HG03060 (cell line): Measurements from ENCODE around the gene FHOD3.

Source experiments
- ATAC-seq: cut with Tn5 transposase; IDR thresholded peaks from one replicate; pipeline ENCODE4 v1.9.1; 2021; ENCODE audit warnings: low read depth, moderate number of reproducible peaks; ENCODE audit not compliant: unreplicated experiment

Gene FHOD3

DNA sequence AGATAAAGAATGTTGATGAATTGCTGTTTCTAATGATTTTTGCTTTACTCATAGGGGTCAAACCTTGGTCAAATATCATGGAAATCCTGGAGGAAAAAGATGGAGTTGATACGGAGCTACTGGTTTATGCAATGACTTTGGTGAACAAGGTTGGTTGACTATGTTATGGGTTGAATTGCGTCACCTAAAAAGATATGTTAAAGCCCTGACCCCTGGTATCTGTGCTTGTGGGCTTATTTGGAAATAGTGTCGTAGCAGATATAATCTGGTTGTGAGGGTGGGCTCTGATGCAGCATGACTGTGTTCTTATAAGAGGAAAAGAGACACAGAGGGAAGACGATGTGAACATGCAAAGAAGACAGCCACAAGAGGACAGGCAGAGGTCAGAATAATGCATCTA is 305.1 kb downstream of the FHOD3 start:
- no peak for ATAC-seq

DNA sequence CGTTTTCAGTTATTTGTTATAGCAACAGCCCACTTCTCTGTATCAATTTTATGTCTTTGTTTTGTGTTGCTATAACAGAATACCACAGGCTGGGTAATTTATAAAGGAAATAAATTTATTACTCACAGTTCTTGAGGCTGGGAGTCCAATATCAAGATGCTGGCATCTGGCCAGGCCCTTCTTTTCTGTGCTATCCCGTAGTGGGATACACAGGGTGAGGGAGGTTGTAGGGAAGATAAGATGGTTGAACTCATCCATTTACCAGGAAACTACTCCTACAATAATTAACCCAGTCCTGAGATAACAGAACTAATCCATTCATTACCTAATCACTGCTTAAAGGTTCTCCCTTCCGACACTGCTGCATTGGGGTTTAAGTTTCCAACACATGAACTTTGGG is 310.6 kb downstream of the FHOD3 start:
- ATAC-seq, result no peak

DNA sequence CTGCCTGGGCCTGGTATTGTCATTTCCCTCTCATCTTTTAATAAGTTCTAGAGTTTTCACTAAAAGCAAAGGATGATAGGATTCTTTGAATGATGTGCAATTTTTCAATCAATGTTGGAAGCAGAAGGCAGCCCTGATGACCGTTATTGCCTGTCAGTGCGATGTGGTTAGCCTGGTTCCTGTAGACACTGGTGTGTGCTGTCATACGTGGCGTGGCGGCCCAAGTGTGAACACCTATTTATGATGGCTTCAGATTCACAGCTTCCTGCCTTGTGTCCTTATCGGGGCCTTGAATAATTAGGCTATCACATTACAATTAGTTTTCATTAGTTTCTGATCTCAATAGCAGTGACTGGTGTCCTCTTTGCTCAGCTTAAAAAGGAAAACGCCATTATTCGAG is 312.7 kb downstream of the FHOD3 start:
- no peak for ATAC-seq

DNA sequence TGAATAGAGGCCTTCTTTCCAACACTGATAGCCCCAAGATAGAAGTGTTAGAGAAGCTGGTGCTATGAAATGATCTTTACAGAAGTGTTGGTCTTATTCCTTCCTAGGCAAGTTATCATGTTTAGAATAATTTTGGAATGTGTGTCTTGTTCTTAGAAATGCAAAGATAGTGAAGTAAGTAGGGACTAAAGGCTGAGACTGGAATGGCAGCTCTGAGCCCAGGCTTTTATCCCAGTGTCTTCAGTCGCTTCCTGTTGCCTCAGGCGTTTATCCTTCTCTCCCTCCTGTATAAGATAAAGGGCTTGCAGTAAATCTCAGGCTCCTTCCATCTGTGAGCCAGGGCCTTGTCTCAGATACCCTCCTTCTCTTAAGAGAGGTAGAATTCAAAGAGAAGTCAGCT is 313.1 kb downstream of the FHOD3 start:
- no peak for ATAC-seq

DNA sequence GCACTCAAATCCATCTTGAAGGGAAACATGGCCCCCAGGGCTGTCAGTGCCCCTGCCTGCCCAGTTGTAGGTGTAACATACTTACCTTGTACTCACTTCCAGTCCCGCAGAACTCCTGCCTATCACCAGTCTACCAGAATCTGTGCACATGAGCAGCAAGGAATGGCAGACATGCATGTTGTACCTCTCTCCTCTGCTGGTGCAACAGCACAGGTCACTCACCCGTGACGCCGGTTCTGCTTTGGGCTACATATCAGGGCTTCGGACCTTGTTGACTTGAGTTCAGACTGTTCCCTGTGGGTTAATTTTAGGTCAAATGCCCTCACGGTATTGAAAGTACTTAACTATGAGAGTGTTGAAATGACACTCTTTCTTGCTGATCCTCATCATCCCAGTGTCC is 315.6 kb downstream of the FHOD3 start:
- no peak for ATAC-seq

DNA sequence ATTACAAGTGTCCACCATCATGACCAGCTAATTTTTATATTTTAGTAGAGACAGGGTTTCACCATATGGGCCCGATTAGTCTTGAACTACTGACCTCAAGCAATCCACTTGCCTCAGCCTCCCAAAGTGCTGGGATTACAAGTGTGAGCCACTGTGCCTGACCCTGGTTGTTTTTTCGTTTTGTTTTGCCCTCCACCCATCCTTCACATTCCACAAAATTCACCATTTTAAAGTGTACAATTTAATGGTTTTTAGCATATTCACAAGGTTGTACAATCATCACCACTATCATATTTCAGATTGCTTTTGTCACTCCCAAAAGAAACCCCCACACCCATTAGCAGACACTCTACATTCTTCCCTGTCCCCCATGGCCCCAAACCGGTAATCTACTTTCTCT is 316.3 kb downstream of the FHOD3 start:
- no peak for ATAC-seq

DNA sequence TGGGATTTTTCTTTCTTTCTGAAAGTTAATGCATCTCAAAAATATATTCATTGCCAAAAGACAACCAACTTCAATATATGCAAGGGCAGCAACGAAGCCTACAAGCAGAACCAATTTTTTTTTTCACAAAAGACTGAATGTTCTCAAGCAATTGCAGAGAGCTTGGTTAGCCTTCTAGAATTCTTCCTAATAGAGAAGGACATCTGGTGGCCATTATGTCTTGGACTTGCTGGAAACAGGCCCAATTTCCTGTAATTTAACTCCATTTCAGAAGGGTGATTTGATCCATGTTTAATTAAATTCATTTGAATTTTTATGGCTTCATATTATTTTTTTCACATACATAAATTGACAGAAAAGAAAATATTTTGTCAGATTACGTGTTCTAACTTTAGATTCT is 323.3 kb downstream of the FHOD3 start:
- no peak for ATAC-seq

DNA sequence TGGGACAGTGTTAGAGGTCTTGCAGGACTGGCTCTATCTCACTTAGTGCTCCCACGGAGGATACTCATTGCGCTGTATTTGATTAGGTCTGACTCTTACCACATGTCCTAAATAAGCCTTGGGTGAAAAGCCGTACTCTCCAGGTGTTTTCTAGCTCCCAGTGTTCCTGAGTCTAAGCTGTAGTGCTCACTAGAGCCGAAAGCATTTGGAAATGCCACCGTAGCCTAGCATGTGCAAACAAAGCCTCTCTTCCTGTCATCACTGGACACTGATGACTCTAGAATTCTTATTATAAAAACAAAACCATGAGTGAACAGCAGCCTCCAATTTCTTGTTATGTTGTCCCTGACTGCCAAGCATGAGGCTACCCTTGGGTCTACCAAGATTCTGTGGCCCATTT is 325.1 kb downstream of the FHOD3 start:
- no peak for ATAC-seq

DNA sequence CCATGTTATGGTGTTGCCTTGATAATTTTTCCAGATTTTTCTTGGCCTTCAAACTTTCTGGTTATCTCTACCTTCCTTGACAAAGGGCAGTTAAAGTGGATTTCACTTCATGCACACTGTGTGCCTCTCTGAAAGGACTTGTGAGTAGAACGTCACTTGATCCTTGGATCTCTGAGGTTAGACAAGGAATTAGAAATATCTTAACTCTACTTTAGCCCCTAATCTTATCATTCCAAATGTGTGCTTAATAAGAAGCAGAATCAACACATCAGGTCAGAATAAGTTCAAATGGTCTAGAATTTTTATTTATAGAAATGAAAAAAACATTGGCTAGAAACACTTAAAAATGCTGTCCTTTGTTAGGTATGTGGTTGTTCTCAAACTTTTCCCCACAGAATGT is 325.6 kb downstream of the FHOD3 start:
- no peak for ATAC-seq

DNA sequence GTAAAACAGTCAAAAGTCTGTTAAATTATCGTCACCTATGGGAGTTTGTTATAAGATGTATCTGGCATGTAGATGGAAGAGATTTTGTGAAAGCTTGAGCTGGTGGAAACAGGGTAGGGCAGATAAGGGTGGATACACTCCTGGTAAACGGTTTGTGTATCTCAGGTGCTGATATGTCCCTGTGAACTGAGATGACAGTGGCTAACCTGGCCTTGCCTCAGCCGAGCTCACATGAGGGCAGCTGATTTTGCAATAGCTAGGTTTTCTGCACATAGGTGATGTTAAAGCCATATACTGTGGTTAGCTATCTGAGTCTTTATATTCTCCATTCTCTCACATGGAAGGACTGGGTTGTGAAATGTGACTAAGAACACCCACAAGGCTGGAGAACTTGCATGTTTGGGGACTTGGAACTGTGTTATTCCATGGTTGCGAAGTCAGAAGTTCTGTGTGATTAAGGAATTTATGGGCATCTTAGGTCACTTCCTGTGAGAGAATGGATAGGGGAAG is 326.2 kb downstream of the FHOD3 start:
- no peak for ATAC-seq

DNA sequence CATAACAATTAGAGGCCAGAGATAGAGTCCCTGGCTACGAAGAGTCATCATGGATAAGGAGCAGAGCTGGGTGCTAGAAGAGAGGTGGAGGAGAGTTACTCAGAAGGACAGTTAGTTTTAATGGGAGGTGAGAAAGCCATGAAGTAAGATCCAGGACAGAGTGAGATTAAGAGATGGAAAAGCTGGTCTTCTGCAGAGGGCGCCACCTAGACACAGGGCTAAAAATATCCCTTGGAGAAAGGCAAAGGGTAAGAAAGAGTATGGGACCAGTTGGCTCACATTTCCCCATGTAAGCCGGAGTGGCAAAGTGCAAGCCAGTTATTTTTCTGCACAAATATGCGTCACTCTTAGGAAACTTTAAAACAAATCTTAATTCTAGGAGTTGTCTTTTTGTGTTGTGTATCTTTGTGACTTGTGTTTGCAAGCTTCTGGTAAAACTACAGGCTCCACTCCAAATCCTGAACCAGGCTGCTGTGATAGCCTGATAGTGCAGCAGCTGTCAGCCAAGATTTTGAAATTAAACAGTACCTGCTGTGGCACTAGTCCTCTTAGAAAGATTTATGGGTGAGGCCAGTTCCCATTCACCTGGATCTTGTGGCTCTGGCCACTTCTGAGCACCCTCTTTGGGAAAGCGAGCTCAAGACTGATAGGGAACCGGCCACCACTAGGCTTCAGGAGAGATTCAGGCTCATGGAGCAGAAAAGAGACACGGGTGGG is 327.1 kb downstream of the FHOD3 start:
- no peak for ATAC-seq

DNA sequence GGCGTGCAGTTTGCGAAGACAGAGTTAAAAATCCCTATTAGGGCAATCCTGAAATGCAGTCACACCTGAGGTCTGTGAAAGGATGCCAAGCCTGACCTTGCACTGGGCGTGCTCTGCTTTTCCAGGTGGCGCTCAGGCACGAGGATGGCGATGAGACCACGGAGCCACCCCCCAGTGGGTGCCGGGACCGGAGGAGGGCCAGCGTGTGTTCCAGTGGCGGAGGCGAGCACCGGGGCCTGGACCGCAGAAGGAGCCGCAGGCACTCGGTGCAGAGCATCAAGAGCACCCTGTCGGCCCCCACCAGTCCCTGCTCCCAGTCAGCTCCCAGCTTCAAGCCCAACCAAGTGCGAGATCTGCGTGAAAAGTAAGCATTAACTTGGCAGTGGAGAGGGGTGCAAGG is 327.9 kb downstream of the FHOD3 start:
- ATAC-seq, result no peak

DNA sequence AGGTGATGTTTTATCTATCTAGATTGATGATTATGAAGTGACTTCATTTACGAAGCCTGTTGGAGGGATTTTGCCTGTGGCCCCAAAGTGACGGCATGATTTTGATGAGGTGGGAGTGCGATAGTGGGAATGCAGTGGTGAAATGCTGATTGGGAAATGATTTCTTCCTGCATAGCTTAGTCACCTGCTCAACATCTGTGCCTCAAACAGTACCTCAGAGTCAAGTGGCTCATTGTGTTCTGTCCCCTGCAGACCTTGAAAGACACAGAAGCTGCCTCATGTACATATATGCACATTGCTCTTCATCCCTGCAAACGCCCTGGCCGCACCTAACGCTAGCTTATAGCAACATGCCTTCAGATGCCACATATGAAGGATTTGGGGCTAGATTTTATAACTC is 330.1 kb downstream of the FHOD3 start:
- ATAC-seq, result no peak

DNA sequence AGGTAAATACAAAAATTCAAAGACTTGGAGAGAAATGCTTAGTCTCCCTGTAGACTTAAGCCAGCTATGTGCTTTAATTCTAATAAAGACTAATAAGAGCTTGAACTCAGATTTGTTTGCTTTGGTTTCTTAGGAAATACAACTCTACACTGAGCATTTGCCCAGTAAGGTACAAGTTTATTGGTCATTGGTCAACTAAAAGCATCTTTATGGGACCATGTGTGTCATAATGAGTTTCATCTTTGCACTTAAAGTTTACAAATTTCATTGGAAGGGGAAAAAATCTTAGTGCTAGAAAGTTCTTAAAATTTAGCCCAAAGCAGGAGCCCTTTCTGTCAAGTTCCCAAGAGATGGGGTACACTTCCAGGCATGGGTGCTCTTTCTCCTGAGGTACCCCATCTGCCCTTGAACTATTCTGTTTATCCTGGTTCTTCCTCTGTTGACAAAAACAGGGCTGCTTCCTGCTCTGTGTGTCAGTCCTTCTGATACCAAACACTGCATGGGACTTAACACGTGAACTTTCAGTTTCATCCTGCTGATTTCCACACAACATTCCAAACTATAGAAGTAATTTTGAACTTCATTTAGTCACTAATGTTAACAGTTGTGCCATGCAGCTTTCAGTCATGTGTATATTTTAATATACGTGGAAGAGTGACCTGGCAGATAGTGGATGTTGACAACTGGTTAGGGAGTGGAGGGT is 331.1 kb downstream of the FHOD3 start:
- ATAC-seq, result no peak

DNA sequence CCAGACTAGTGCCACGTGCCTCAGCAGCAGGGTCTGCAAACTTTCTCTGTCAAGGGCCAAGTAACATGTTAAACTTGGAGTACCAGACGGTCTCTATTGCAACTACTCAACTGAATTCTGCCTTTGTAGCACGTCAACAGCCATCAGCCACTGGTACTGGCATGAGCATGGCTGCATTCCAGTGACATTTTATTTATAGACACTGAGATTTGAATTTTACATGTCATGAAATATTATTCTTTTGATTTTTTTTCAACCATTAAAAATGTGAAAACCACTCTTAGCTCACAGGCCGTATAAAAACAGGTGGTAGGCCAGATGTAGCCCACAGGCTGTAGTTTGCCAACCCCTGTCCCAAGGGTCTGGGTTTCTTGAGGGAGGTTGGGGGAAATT is 331.6 kb downstream of the FHOD3 start:
- no peak for ATAC-seq

DNA sequence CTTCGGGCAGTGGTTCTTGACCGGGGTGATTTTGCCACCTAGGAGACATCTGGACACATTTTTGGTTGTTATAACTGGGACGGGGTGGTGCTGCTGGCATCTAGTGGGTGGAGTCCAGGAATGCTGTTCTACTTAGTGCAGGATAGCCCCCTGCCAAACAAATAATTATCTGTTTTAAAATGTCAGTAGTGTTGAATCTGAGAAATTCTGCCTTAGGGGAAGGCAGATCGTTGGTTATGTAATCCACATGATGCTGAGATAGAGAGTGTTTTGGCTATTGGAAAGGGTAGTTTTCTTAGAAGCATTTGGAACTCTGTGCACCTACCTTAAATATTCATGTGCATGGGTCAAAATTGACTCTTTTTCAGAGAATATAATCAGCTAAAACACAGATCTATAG is 332.3 kb downstream of the FHOD3 start:
- no peak for ATAC-seq

DNA sequence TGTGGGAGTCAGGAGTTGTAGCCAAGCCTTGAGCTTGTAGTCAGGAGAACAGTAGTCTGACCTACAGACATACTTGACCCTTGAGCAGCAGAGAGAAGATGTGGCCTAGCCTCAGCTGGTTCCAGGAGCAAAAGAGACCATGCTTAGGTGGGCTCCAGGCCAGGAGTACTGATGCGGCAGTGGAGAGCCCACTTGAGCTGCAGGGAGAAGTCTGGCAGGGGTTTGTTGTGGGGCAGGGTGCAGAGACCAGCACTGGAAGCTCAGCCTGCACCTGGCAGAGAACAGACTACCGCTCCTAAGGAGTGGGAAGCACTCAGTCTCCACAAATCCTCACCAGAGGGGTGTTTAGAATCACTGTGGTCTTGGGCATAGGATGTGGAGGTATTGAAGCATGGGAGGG is 333.4 kb downstream of the FHOD3 start:
- no peak for ATAC-seq

DNA sequence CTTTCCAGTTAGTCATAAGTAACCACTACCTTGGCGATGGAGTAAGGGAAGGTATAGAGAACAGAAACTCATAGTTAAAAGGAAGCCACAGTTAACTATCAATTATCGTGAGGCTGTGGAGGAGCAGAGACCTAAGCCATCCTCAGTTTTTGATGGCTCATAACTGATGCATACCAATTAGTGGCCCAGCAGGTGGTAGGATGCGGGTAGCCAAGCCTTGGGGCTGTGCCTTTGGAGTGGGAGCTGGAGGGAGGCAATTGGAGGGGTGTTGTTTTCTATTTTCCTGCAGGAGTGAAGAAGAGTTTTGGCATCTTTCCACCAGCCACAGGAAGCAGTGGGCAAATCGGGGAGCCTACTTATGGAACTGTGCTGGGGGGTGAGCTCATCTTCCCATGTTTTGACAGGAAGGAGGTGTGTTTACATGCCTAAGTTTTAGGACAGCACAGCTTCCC is 336.5 kb downstream of the FHOD3 start:
- ATAC-seq, result no peak

DNA sequence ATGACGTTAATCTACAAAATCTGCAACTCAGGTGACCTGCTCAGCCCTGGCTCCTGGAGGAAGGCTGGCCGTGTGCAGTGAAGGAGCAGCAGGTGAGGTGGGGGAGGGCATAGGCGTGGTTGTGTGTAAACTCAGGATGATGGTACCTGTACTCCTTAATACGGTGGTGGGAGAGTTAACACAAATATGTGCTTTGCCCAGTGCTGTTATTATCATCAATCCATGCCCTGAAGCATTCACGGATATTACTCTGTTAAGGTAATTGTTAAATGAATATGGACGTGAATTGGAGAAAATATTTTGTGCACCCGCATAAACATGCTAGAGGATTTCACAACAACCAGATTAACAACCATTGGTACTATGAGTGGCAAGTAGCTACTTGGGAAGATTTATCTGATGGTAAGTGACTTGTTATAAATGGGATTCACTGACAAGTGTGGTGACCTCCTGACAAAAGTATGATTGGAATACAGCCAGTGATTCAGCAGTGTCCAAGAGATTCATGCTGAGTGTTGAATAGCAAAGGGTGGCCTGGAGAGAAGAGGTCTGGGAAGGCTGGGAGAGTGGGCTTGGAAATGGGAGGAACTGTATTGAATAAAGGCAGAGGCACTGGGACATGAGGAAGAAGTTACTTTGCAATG is 337.2 kb downstream of the FHOD3 start:
- ATAC-seq, result no peak

DNA sequence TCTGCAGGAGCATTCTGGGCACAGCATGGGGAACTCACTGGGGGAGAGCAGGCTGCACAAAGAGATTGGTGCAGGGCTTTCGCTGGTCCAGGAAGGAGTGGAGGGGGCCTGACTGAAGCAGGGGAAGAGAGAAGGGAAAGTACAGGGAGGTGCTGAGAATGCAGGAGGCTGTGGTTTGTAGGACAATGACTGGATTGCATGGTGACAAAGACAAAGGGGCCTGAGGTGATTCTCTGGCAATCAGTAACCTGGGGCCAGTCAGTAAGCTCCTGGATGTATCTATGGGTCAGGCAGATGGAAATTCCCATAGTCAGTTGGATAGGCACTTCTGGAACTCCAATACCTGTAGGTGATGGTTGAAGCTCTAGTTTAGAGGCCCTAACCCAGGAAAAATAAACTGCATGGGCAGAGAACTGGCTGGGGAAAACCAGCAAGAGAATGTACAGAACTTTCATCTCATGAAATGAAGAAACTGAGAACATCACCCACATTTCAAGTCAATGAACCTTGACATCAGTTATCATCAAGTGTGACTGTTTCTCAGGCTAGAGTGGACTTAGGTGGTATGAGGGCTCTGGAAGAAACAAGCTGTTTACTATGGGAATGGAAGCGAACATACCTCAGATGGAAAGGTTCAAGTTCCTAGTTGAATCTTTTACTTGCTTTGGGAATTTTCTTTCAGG is 338.0 kb downstream of the FHOD3 start:
- ATAC-seq, result no peak

DNA sequence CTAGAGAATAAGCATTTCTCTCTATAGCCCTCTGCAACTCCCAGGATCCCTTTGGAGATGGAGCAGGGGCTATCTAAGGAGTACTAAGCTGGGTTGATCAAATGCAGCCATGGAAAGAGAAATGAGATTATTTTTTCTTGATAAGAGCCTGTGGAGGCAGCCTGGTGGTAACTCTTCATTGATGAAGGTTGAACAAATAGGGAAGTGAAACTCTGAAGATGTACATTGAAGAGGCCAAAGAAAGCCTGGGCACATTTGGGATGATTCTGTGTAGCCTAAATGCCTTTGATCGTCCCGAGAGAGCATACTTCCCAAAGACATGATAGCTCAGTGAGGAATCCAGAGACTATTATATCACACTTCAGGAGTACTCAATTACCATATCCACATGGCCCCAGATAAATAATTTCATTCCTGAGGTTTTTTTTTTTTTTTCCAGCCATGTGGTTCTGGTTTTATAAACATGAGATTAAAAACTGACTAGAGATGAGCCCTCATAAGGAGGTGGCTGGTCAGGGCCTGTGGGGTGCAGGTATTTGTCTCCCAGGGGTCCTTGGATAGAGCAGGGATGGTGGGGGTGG is 338.8 kb downstream of the FHOD3 start:
- no peak for ATAC-seq
